ENCODE measurements around the gene DPF3. TPM values are rescaled to one million over a fixed set of nuclear protein-coding genes. Genes with fewer than 3 reads are reported as not detected.

The DPF3 gene
- total RNA-seq, 1 donor from 2014 or later: 1.1 TPM

DNA sequence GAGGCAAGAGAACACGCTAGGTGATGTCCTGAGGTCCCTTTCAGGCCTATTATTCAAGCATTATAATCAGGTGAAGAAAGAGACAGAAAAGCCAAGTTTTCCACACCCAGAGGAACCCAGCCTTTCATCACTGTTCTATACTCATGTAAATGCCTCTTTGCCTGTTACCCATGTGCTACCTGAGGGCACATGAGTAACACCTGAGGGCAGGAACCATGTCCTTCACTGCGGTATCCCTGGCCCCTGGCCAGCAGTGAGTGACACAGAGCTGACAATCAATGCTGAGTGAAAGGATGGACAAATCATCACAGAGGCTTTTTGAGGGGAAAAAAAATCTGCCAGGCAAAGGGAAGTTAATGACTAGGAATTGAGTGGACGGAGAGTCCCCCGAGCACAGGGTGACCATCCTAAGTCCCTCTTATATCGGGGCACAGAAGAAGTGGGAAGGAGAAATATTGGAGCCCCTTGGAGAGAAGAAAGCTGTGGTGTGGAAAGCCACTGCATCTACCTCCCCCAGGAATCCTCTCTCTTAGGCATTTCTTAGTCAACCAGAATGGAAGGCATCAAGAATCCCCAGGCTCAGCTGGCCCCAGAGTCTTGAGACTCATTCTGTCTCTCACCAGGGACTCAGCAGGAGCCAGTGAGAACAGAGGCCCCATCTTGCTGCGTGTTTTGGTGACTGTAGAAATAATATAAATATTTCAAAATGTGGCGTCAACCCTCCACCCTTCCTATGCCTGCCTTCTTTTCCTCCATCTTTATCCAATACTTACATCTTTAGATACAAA, 212.9 kb downstream of the DPF3 start:
- H3K4me3 Mint-ChIP-seq (ENCODE audit: unreplicated experiment): no peak overlapping the region
- no peaks in the 10 kb centered on the region for H3K27me3 Mint-ChIP-seq (ENCODE audit: low read depth)
- peaks cover 17% of the 10 kb centered on the region for H3K4me1 Mint-ChIP-seq (ENCODE audit: low read depth)
- DNase-seq (ENCODE audit: low spot score): no peak
- peaks cover 4% of the 10 kb centered on the region for H3K9me3 Mint-ChIP-seq (ENCODE audit: low read depth)
- TF ChIP-seq, protein P1, sequence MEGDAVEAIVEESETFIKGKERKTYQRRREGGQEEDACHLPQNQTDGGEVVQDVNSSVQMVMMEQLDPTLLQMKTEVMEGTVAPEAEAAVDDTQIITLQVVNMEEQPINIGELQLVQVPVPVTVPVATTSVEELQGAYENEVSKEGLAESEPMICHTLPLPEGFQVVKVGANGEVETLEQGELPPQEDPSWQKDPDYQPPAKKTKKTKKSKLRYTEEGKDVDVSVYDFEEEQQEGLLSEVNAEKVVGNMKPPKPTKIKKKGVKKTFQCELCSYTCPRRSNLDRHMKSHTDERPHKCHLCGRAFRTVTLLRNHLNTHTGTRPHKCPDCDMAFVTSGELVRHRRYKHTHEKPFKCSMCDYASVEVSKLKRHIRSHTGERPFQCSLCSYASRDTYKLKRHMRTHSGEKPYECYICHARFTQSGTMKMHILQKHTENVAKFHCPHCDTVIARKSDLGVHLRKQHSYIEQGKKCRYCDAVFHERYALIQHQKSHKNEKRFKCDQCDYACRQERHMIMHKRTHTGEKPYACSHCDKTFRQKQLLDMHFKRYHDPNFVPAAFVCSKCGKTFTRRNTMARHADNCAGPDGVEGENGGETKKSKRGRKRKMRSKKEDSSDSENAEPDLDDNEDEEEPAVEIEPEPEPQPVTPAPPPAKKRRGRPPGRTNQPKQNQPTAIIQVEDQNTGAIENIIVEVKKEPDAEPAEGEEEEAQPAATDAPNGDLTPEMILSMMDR (IDR thresholded peaks at IDR 0.05): no peak
- no peak overlapping the region for H3K27ac Mint-ChIP-seq (ENCODE audit: unreplicated experiment)
- peaks cover 3% of the 10 kb centered on the region for H3K36me3 Mint-ChIP-seq (ENCODE audit: low read depth)

DNA sequence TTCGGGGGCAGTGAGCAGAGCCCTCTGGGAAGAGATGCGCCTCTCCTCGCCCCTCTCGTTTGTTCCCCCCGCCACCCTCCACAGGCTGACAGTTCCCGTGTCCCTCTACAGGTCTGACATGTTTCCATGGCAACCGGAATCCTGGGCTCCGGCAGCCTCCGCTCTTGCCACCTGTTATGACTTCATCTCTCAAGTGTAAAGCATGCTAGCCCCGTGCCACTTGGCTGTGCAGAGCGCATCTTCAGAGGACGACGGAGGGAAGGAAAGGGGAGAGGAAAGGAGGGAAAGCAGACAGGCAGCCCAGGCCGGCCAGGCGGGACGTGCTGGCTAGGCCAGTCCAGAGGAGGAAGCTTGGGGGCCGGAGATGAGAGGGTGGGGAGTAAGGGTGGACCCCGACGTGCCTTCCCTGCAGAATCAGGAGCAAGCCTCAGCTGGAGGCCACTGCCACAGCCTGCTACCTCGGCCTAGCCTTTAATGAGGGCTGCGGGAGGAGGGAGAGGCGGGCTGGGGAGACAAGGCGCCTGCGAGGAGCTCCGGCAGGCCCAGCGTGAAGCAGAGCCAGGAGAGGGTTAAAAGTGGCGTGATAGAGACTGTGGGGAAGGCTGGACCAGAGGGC, 214.3 kb downstream of the DPF3 start:
- Mint-ChIP-seq H3K9me3 (ENCODE audit: low read depth) (no peaks in the 10 kb centered on the region), H3K4me3 (ENCODE audit: unreplicated experiment) (no peak overlapping the region), H3K27me3 (ENCODE audit: low read depth) (no peaks in the 10 kb centered on the region), H3K4me1 (ENCODE audit: low read depth) (peaks cover 17% of the 10 kb centered on the region), H3K36me3 (ENCODE audit: low read depth) (peaks cover 3% of the 10 kb centered on the region), H3K27ac (ENCODE audit: unreplicated experiment) (no peak overlapping the region)
- TF ChIP-seq, protein P1 (IDR thresholded peaks at IDR 0.05): no peak
- no peak for DNase-seq (ENCODE audit: low spot score)

DNA sequence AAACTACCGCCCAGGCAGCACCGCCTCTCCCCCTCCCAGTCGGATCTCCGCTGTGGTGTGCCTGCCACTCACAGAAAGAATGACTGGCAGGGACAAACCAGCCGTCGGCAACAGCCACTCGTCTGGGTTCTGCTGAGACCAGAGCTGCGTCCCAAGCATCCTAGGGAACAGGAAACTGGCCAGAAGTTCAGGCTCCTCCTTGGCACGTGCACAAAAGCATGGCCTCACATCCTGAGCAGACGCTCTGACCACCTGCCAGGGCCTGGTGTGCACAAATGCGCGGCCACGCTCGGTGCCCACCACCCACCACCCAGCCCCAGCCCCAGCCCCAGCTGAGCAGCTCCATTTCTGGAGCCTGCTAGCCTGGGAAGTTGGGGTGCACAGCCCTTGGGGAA, 214.8 kb downstream of the DPF3 start:
- DNase-seq (ENCODE audit: low spot score): no peak
- Mint-ChIP-seq H3K4me3 (ENCODE audit: unreplicated experiment) (no peak overlapping the region), H3K27me3 (ENCODE audit: low read depth) (no peaks in the 10 kb centered on the region), H3K4me1 (ENCODE audit: low read depth) (peaks cover 17% of the 10 kb centered on the region), H3K27ac (ENCODE audit: unreplicated experiment) (no peak overlapping the region), H3K36me3 (ENCODE audit: low read depth) (peaks cover 2% of the 10 kb centered on the region), H3K9me3 (ENCODE audit: low read depth) (no peaks in the 10 kb centered on the region)
- TF ChIP-seq, protein P1 (IDR thresholded peaks at IDR 0.05): no peak

DNA sequence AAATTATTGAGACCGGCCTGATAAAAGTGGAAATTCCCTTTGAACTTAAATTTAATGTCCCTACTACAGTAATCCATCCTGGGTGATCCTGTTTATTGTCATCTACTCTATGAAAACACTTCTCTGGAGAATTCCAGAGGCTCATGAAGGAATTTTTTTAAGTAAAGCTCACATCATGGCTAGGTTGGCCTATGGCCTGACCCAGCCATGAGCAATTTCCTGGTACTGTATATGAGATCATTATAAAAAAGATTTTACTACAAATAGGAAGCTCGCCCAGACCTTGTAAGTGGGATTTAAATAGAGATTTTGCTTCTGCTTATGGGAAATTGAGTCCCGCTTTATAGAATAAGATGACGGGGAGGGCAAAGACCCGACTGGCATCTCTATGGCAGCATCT, 215.5 kb downstream of the DPF3 start:
- Mint-ChIP-seq H3K27me3 (ENCODE audit: low read depth) (no peaks in the 10 kb centered on the region), H3K4me3 (ENCODE audit: unreplicated experiment) (no peak overlapping the region), H3K36me3 (ENCODE audit: low read depth) (peaks cover 2% of the 10 kb centered on the region), H3K9me3 (ENCODE audit: low read depth) (no peaks in the 10 kb centered on the region), H3K4me1 (ENCODE audit: low read depth) (peaks cover 17% of the 10 kb centered on the region), H3K27ac (ENCODE audit: unreplicated experiment) (peak overlapping the region; percentile 3)
- TF ChIP-seq, protein P1 (IDR thresholded peaks at IDR 0.05): no peak
- no peak for DNase-seq (ENCODE audit: low spot score)

DNA sequence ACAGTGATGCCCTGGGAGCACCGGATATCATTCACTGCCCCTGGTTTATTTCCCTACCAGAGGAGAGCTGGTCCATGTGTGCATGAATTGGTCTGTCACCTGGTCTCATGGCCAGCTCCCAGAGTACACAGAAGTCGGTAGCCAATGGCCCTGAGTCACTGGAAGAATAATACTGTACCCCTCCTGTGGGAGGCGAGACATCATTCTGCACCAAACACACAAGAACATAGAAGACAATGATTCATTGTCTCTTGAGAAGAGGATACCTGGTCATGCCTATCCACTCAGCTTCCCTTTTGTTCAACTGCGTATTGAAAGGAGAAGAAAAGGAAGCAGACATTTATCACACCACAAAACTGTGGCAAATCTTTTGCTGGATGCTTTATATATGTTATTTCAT, 216.2 kb downstream of the DPF3 start:
- TF ChIP-seq, protein P1 (IDR thresholded peaks at IDR 0.05): no peak
- Mint-ChIP-seq H3K36me3 (ENCODE audit: low read depth) (peaks cover 2% of the 10 kb centered on the region), H3K4me1 (ENCODE audit: low read depth) (peaks cover 17% of the 10 kb centered on the region), H3K4me3 (ENCODE audit: unreplicated experiment) (no peak overlapping the region), H3K9me3 (ENCODE audit: low read depth) (no peaks in the 10 kb centered on the region), H3K27me3 (ENCODE audit: low read depth) (no peaks in the 10 kb centered on the region), H3K27ac (ENCODE audit: unreplicated experiment) (no peak overlapping the region)
- no peak for DNase-seq (ENCODE audit: low spot score)
